SK-N-SH (cell line): ENCODE data around the gene CPNE1. TPM values are rescaled to one million over a fixed set of nuclear protein-coding genes. Genes with fewer than 3 reads are reported as not detected.

ENCODE experiments used
- CTCF ChIA-PET: fragments of 300-600, 350-600 bp; formaldehyde crosslinking; extraction: SDS; loops from one replicate; lab custom pipeline; 2021; lab: Yijun Ruan, JAX
- POLR2A ChIA-PET: fragments of 350-600 bp; sonication (Branson Sonifier 250); formaldehyde crosslinking; extraction: SDS; loops from one replicate; lab custom pipeline; 2020; ENCODE audit warnings: antibody characterized with exemption, inconsistent platforms; lab: Yijun Ruan, JAX
- DNase-seq: peaks from one replicate; pipeline ENCODE4 v3.0.0; 2012
- H2AFZ ChIP-seq: fragments of 200-600 bp; sonication (generic); 2 replicates; pipeline ENCODE4 v1.8.1; 2016; ENCODE audit warnings: antibody characterized with exemption, mild to moderate bottlenecking, low read depth
- H3F3A ChIP-seq: fragments of 200-600 bp; sonication (generic); replicated peaks from 2 replicates; pipeline ENCODE3; 2016; ENCODE audit warnings: antibody characterized with exemption, mild to moderate bottlenecking; ENCODE audit not compliant: insufficient read depth
- H3K27ac ChIP-seq, 2 experiments: fragments of 200-500 bp in 1 of 2; fragments of 200-600 bp in 1 of 2; sonication (Bioruptor generic) in 1 of 2; sonication (generic), shearing (Covaris generic) in 1 of 2; 2 replicates each; pipeline versions ENCODE4 v1.5.1 to v1.6.1; 2014 to 2016; ENCODE audit warnings: low read depth in 2 of 2, inconsistent platforms in 1 of 2, low read length in 1 of 2, mild to moderate bottlenecking in 1 of 2, mixed read lengths in 1 of 2
- H3K27me3 ChIP-seq: fragments of 200-600 bp; sonication (generic), shearing (Covaris generic); 2 replicates; pipeline ENCODE4 v1.6.1; 2016; ENCODE audit warnings: mixed run types; ENCODE audit not compliant: insufficient read depth
- H3K36me3 ChIP-seq, 2 experiments: fragments of 200-500 bp in 1 of 2; fragments of 200-600 bp in 1 of 2; sonication (Bioruptor generic) in 1 of 2; sonication (generic) in 1 of 2; replicated peaks in 1 of 2; 2 replicates each; pipeline versions ENCODE3 to v1.5.1; 2014 to 2016; ENCODE audit warnings: low read length in 1 of 2, mild to moderate bottlenecking in 1 of 2; ENCODE audit not compliant: insufficient read depth in 2 of 2, control insufficient read depth in 1 of 2
- H3K4me1 ChIP-seq, 2 experiments: fragments of 200-500 bp in 1 of 2; fragments of 200-600 bp in 1 of 2; sonication (Bioruptor generic) in 1 of 2; sonication (generic), shearing (Covaris generic) in 1 of 2; 2 replicates each; pipeline versions ENCODE4 v1.5.1 to v1.6.1; 2014 to 2016; ENCODE audit warnings: low read depth in 1 of 2, low read length in 1 of 2, mixed run types in 1 of 2; ENCODE audit not compliant: insufficient read depth in 2 of 2, control insufficient read depth in 1 of 2
- H3K4me2 ChIP-seq: fragments of 200-600 bp; sonication (generic), shearing (Covaris generic); 2 replicates; pipeline ENCODE4 v1.6.1; 2017; ENCODE audit warnings: mixed run types
- H3K4me3 ChIP-seq, 2 experiments: fragments of 200-500 bp in 1 of 2; fragments of 200-600 bp in 1 of 2; sonication (Bioruptor generic) in 1 of 2; sonication (generic), shearing (Covaris generic) in 1 of 2; 2 replicates each; pipeline versions ENCODE4 v1.5.1 to v1.8.1; 2014 to 2016; ENCODE audit warnings: low read depth in 2 of 2, inconsistent platforms in 1 of 2, low read length in 1 of 2, mild to moderate bottlenecking in 1 of 2, mixed read lengths in 1 of 2, moderate library complexity in 1 of 2
- H3K79me2 ChIP-seq: fragments of 200-600 bp; sonication (generic); 2 replicates; pipeline ENCODE4 v1.8.1; 2017; ENCODE audit warnings: mild to moderate bottlenecking; ENCODE audit not compliant: insufficient read depth
- H3K9ac ChIP-seq: fragments of 200-600 bp; sonication (generic); 2 replicates; pipeline ENCODE4 v1.6.1; 2017; ENCODE audit warnings: mixed run types
- H3K9me2 ChIP-seq: fragments of 200-600 bp; sonication (generic); 2 replicates; pipeline ENCODE4 v1.6.1; 2017; ENCODE audit warnings: mixed run types
- H3K9me3 ChIP-seq: fragments of 200-600 bp; sonication (generic); 2 replicates; pipeline ENCODE4 v1.6.1; 2017; ENCODE audit warnings: mixed run types, mild to moderate bottlenecking, moderate library complexity
- H4K20me1 ChIP-seq: fragments of 200-600 bp; sonication (generic); 2 replicates; pipeline ENCODE4 v1.6.1; 2017; ENCODE audit warnings: mild to moderate bottlenecking, mixed run types; ENCODE audit not compliant: insufficient read depth
- CHD2 ChIP-seq: fragments of 150-350 bp; IDR thresholded peaks from 2 replicates; pipeline ENCODE4 v1.6.1; 2018; ENCODE audit warnings: low read length; ENCODE audit not compliant: partially characterized antibody
- ELF1 ChIP-seq: IDR thresholded peaks from 2 replicates; pipeline ENCODE4 v1.4.0; 2012
- GABPA ChIP-seq: IDR thresholded peaks from 2 replicates; pipeline ENCODE4 v1.4.0; 2012; ENCODE audit warnings: low read depth, mild to moderate bottlenecking
- MAX ChIP-seq: IDR thresholded peaks from 2 replicates; pipeline ENCODE4 v1.4.0; 2012; ENCODE audit warnings: low read depth
- NFIC ChIP-seq: IDR thresholded peaks from 2 replicates; pipeline ENCODE4 v1.4.0; 2012; ENCODE audit warnings: borderline replicate concordance
- PBX3 ChIP-seq: IDR thresholded peaks from 2 replicates; pipeline ENCODE4; 2012
- SIN3A ChIP-seq: IDR thresholded peaks from 2 replicates; pipeline ENCODE4 v1.6.1; 2012; ENCODE audit warnings: low read depth, mild to moderate bottlenecking, low read length, moderate library complexity, borderline replicate concordance
- TAF1 ChIP-seq: IDR thresholded peaks from 2 replicates; pipeline ENCODE4 v1.6.1; 2012; ENCODE audit warnings: low read depth, mild to moderate bottlenecking, low read length, moderate library complexity, borderline replicate concordance
- USF1 ChIP-seq: IDR thresholded peaks from 2 replicates; pipeline ENCODE4 v1.4.0; 2012; ENCODE audit warnings: low read depth, borderline replicate concordance
- ZBTB33 ChIP-seq: IDR thresholded peaks from 2 replicates; pipeline ENCODE4 v1.4.0; 2012; ENCODE audit warnings: low read depth, borderline replicate concordance
- WGBS: methylation state at CpG from one replicate; pipeline ENCODE4 v1.1.6; 2017; ENCODE audit warnings: low lambda C conversion rate; 5-methylcytosine and 5-hydroxymethylcytosine counted together
- polyA plus RNA-seq, 3 experiments: library from polyadenylated mRNA; depleted of rRNA; stranded (reverse); fragments of >200 nt; gene quantifications; 2 replicates each; pipeline ENCODE4 v1.2.3, GENCODE V29; 2012
- small RNA-seq, 7 experiments: library from RNA; depleted of rRNA; stranded (forward); fragments of <200 nt; gene quantifications; one replicate each; pipeline ENCODE3, GENCODE V24; 2012

CPNE1 gene
- polyA plus RNA-seq, 1 of the 3 experiments (the other 2 are of a cell fraction), result 279 TPM

- Histone ChIP-seq H3K27me3 (no peaks in the 10 kb centered on the region), H3K9ac (no peak overlapping the region), H3K36me3 (no peaks in the 10 kb centered on the region), H4K20me1 (no peaks in the 10 kb centered on the region), H3K4me1 (no peaks in the 10 kb centered on the region), H3K4me2 (no peak overlapping the region), H3K79me2 (no peaks in the 10 kb centered on the region), H2AFZ (no peak overlapping the region), H3K9me2 (no peaks in the 10 kb centered on the region), H3K4me3 (no peak overlapping the region), H3K9me3 (no peaks in the 10 kb centered on the region; the same call in 1 of the 2 replicates), H3K27ac (no peak overlapping the region), H3F3A (no peaks in the 10 kb centered on the region)
- CTCF ChIA-PET, result interaction anchor here (2.1 kb wide), 1 partner anchor 11 kb away, joined by 6 read pairs; no protein-coding TSS in a partner anchor
- DNase-seq, result no peak
- POLR2A ChIA-PET, result no interaction called here
- TF ChIP-seq NFIC (no peak), USF1 (no peak), SIN3A (no peak), CHD2 (no peak), TAF1 (no peak), GABPA (no peak)
- WGBS, result 87% methylated on average over 8 of the region's 8 CpGs
These were observed 86.2 kb downstream of the CPNE1 start for GRCh38 chr20:35578469-35578868.

GRCh38 chr20:35576816-35577215 lies 87.9 kb downstream of the CPNE1 start:
- no peaks in the 10 kb centered on the region; the same call in 1 of the 2 replicates for H3K9me3 ChIP-seq

More at GRCh38 chr20:35576816-35577215, 87.9 kb downstream of the CPNE1 start:
- CTCF ChIA-PET, result no interaction called here
- Histone ChIP-seq H3F3A (no peaks in the 10 kb centered on the region), H3K4me3 (no peak overlapping the region), H4K20me1 (no peaks in the 10 kb centered on the region), H2AFZ (no peak overlapping the region), H3K4me1 (no peaks in the 10 kb centered on the region), H3K27me3 (no peaks in the 10 kb centered on the region), H3K4me2 (no peak overlapping the region), H3K27ac (no peak overlapping the region), H3K36me3 (no peaks in the 10 kb centered on the region), H3K9ac (no peak overlapping the region), H3K79me2 (no peaks in the 10 kb centered on the region), H3K9me2 (no peaks in the 10 kb centered on the region)
- DNase-seq, result no peak
- 28% methylated on average over 3 of the region's 3 CpGs for WGBS
- POLR2A ChIA-PET, result no interaction called here
- no peak for TF ChIP-seq ELF1
- no peak for TF ChIP-seq GABPA
- TF ChIP-seq PBX3, result no peak
- TF ChIP-seq ZBTB33, result no peak
- TF ChIP-seq CHD2, result no peak
- no peak for TF ChIP-seq USF1
- TF ChIP-seq MAX, result no peak

Small RNA genes within 50 kb of the gene (small RNA-seq; reads per million reads assigned to genes)
- gene RNU6-759P, result 0 reads per million in 7 experiments
- gene RPL37P1, result 0 reads per million in 7 experiments

Other genes starting within 250 kb of the CPNE1 start
- 1.2 and 1.3 TPM in 2 replicates for gene GDF5, start 226.7 kb downstream of the CPNE1 start, polyA plus RNA-seq (2012; rRNA removed)
- 13.3 and 14.6 TPM in 2 replicates for gene CEP250, start 209.3 kb downstream of the CPNE1 start, polyA plus RNA-seq (2012; rRNA removed)
- not detected in 2 replicates for gene C20orf173, start 135.2 kb downstream of the CPNE1 start, polyA plus RNA-seq (2012; rRNA removed)
- gene ERGIC3, start 122.8 kb downstream of the CPNE1 start, polyA plus RNA-seq (2012; rRNA removed), result 661 and 799 TPM in 2 replicates
- gene SPAG4, start 49.1 kb downstream of the CPNE1 start, polyA plus RNA-seq (2012; rRNA removed), result 5.9 and 6.9 TPM in 2 replicates
- 41.9 and 56.7 TPM in 2 replicates for gene RBM12, start within 50 bp of the CPNE1 start, polyA plus RNA-seq (2012; rRNA removed)
- gene NFS1, start 34.5 kb upstream of the CPNE1 start, polyA plus RNA-seq (2012; rRNA removed), result 75.6 and 89.7 TPM in 2 replicates
- 1,087 and 1,273 TPM in 2 replicates for gene ROMO1, start 34.5 kb upstream of the CPNE1 start, polyA plus RNA-seq (2012; rRNA removed)
- gene RBM39, start 77.4 kb upstream of the CPNE1 start, polyA plus RNA-seq (2012; rRNA removed), result 68.4 and 98.4 TPM in 2 replicates
- gene PHF20, start 107.1 kb upstream of the CPNE1 start, polyA plus RNA-seq (2012; rRNA removed), result 23.8 and 24.9 TPM in 2 replicates